OCI-LY3 (cell line): ENCODE results near the gene GSTM3.
"Not testable (repeated sequence)": the region's sequence is repeated elsewhere in the genome, so short reads cannot be mapped to it uniquely, and the experiment has no call there.

ENCODE experiments used
- EZH2phosphoT487 ChIP-seq: fragments of 200-600 bp; shearing (Covaris generic); IDR thresholded peaks from 2 replicates; pipeline ENCODE4 v1.6.1; 2018; ENCODE audit warnings: antibody characterized with exemption, mixed run types, low read depth
- TF ChIP-seq, protein P1 (sequence below): fragments of 200-600, 300-600 bp; sonication (generic); IDR thresholded peaks from 2 replicates; pipeline ENCODE4 v1.5.1; 2014; ENCODE audit warnings: antibody characterized with exemption, low read length, low read depth

DNA sequence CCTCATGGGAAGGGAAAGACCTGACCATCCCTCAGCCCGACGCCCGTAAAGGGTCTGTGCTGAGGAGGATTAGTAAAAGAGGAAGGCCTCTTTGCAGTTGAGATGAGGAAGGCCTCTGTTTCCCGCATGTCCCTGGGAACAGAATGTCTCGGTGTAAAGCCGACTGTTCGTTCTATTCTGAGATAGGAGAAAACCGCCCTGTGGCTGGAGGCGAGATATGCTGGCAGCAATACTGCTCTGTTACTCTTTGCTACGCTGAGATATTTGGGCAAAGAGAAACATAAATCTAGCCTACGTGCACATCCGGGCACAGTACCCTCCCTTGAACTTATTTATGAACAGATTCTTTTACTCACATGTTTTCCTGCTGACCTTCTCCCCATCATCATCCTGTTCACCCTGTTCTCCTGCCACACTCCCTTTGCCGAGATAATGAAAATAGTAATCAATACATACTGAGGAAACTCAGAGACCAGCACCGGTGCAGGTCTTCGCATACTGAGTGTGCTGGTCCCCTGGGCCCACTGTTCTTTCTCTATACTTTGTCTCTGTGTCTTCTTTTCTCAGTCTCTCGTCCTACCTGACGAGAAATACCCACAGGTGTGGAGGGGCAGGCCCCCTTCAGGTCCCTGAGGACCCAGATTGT is 26.3 kb upstream of the GSTM3 start:
- TF ChIP-seq, protein P1, sequence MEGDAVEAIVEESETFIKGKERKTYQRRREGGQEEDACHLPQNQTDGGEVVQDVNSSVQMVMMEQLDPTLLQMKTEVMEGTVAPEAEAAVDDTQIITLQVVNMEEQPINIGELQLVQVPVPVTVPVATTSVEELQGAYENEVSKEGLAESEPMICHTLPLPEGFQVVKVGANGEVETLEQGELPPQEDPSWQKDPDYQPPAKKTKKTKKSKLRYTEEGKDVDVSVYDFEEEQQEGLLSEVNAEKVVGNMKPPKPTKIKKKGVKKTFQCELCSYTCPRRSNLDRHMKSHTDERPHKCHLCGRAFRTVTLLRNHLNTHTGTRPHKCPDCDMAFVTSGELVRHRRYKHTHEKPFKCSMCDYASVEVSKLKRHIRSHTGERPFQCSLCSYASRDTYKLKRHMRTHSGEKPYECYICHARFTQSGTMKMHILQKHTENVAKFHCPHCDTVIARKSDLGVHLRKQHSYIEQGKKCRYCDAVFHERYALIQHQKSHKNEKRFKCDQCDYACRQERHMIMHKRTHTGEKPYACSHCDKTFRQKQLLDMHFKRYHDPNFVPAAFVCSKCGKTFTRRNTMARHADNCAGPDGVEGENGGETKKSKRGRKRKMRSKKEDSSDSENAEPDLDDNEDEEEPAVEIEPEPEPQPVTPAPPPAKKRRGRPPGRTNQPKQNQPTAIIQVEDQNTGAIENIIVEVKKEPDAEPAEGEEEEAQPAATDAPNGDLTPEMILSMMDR, result not testable (repeated sequence)
- TF ChIP-seq EZH2phosphoT487, result not testable (repeated sequence)
